Fibroblast of villous mesenchyme (primary cell): ENCODE data around the gene P3H3. TPM values are rescaled to one million over a fixed set of nuclear protein-coding genes. Genes with fewer than 3 reads are reported as not detected.
"Not testable (repeated sequence)": the region's sequence is repeated elsewhere in the genome, so short reads cannot be mapped to it uniquely, and the experiment has no call there.

Experiments used
- DNase-seq: peaks from one replicate; pipeline ENCODE4 v3.0.0-alpha.2; 2010; ENCODE audit warnings: low read depth
- H3K4me3 ChIP-seq: 2 replicates; pipeline ENCODE4 v1.5.1; 2011; ENCODE audit warnings: low read depth, mild to moderate bottlenecking, low read length
- total RNA-seq: library from RNA; depleted of rRNA; stranded (reverse); fragments of >200 nt; gene quantifications from 2 replicates; pipeline ENCODE4 v1.2.3, GENCODE V29; 2012
- TF ChIP-seq, protein P1 (sequence below): IDR thresholded peaks from 2 replicates; pipeline ENCODE4 v1.5.1; 2012; ENCODE audit warnings: low read depth, mild to moderate bottlenecking, low read length; ENCODE audit not compliant: insufficient read depth

Gene P3H3
- total RNA-seq, 1 donor, result 91.1 TPM

DNA sequence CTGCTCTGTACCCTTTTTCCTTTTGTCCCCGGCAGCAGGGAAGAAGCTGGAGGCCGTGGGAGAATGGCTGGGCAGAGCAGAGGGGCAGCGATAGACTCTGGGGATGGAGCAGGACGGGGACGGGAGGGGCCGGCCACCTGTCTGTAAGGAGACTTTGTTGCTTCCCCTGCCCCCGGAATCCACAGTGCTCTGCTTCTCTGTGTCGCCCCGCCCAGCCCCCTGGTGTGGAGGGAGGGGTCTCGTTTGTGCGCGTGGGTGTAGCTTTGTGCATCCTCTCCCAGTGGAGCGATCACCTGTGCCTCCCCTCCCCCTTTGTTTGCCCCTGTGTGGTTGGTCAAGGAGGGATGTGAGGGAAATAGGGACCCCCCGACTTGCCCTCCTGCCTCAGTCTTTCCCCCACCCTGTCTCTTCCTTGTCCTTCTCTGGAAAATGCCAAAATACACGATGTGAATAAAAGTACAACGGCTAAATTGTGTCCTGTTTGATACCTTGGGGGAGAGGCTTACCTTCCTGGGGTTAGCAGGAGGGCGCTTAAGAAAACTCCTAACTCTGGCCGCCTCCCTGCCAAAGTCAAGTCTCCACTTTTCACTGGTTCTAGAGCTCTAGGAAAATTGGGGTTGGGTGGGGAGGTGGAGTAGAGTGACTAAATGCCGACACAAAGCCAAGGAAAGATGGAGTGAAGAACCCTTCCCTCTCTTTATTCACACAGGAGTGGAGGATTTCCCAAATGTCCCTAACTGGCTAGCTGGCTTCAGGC is 38.1 kb downstream of the P3H3 start:
- DNase-seq, result no peak
- H3K4me3 ChIP-seq, result peak overlapping the region; percentile 88
- TF ChIP-seq, protein P1, sequence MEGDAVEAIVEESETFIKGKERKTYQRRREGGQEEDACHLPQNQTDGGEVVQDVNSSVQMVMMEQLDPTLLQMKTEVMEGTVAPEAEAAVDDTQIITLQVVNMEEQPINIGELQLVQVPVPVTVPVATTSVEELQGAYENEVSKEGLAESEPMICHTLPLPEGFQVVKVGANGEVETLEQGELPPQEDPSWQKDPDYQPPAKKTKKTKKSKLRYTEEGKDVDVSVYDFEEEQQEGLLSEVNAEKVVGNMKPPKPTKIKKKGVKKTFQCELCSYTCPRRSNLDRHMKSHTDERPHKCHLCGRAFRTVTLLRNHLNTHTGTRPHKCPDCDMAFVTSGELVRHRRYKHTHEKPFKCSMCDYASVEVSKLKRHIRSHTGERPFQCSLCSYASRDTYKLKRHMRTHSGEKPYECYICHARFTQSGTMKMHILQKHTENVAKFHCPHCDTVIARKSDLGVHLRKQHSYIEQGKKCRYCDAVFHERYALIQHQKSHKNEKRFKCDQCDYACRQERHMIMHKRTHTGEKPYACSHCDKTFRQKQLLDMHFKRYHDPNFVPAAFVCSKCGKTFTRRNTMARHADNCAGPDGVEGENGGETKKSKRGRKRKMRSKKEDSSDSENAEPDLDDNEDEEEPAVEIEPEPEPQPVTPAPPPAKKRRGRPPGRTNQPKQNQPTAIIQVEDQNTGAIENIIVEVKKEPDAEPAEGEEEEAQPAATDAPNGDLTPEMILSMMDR, result no peak

DNA sequence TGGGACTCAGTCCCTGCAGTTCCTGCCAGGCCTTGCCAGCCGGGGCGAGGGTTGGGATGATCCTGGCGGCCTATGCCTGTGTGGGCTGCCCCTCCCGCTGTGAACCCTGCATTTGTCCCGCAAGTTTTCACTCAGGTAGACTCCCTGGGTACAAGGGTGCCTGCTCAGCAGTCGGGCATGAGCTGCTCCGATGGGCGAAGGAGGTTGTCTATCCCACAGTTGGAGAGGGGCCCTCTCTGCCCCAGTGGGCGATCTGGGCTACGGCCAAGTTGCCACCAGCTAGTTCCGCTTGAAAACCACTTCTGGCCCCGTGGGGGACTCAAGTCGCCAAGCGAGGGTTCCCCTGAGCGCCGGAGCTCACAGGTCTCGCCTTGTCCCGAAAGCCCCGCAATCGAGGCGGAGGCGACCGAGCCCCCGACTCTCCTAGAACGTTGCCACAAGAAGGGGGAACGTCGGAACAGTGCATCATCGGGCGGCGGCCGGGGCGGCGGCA is 38.8 kb downstream of the P3H3 start:
- H3K4me3 ChIP-seq, result peak overlapping the region; percentile 88
- no peak for DNase-seq
- TF ChIP-seq, protein P1, result no peak

DNA sequence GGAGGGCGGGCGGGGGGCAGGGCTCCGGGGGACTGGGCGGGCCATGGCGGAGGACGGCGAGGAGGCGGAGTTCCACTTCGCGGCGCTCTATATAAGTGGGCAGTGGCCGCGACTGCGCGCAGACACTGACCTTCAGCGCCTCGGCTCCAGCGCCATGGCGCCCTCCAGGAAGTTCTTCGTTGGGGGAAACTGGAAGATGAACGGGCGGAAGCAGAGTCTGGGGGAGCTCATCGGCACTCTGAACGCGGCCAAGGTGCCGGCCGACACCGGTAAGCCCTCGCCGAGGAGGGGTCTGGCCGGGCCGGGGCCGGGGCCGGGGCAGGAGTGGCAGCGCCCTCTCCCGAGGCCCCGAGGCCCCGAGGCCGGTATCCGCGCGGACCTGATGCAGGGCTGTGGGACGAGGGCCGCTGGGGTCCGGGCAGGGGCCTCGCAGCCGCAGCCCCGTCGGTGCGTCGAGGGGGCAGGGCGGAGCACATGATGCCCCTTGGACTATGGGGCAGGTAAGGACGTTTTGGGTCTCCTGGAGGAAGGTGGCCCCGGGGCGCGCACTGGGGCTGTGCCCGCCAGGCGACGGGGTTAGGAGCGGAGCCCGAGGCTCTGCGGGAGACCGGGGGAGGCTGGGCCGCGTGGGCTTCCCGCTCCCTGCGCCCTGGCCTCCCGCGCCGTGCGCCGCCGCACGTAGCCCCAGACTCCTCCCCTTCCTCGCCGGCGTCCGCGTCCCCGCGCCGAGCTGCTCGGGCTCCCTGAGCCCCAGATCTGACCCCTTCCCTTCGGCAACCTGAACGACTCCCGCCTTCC is 39.4 kb downstream of the P3H3 start, which contains the start of gene TPI1:
TSS of gene TPI1 (plus strand) at position 119 of the 798 bp plus-strand sequence. CDS start at position 155, 36 bp downstream.
- H3K4me3 ChIP-seq, result peak within 1 kb of the TSS; percentile 88
- TF ChIP-seq, protein P1, result no peak
- DNase-seq, result peak; percentile 81

DNA sequence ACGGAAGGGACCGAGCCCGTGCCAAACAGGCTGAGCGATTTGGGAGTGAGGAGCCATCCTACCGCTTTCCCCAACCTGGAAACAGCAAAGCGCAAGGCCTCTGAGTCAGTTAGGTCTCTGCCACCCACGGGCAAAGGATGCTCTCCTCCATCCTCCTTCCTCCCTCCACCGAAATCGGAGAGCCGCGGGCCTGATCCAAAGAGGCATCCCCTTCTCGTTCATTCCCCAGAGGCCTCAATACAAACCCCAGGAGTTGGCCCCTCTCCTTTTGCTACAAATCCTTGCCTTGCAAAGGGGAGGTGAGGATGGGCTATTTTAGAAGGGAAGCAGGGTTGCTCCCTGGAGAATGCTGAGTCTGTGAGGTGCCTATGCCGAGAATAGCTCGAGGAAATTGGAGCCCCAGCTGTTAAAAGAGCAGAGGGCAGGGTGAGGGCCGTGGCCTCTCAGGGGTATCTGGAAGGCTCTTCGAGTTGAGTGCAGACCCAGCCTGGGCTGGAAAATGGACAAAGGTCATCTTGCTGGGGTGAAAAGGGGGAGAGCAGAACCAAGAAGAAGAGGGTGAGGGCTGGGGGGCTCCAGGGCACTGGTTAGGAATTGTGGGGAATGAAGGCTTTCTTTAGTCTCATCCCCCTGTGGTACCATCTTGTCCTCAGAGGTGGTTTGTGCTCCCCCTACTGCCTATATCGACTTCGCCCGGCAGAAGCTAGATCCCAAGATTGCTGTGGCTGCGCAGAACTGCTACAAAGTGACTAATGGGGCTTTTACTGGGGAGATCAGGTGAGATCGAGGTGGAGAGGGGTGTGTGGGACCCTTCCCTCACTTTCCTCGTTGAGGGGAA is 40.2 kb downstream of the P3H3 start:
- DNase-seq, result no peak
- peak overlapping the region; percentile 88 for H3K4me3 ChIP-seq

DNA sequence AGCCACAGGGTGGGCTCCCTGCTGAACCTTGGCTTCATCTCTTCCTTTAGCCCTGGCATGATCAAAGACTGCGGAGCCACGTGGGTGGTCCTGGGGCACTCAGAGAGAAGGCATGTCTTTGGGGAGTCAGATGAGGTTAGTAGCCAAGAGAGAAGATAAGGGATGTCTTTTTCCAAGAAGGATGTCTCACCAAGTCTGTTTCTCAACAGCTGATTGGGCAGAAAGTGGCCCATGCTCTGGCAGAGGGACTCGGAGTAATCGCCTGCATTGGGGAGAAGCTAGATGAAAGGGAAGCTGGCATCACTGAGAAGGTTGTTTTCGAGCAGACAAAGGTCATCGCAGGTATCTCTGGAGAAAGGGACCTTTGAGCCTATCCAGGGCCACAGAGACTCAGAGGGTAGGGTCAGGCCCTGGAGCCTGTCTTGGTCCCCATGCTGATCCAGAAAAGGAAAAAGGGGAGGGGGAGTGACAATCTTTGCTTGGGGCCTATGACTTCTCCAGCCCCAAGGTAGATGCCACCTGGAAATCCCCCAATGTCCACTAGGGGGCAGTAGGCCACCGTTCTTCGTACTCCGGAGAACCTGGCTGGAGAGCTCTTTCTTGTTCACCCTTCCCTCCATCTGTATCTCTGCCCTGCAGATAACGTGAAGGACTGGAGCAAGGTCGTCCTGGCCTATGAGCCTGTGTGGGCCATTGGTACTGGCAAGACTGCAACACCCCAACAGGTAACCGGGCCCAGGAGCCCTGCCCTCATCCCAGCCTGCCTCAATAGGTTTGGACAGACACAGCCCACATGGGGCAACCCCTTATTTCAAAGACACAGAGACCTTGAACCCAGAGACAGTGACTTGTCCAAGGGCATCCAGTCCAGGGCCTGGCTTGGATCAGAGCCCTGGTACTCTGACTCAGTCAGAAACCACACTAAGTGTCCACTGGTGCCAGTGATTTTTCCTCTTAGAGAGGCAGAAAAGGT is 41.1 kb downstream of the P3H3 start:
- TF ChIP-seq, protein P1, result peak; percentile 87
- H3K4me3 ChIP-seq, result peak overlapping the region; percentile 88
- peak; percentile 76 for DNase-seq

More for the DNA sequence above, 40.2 kb downstream of the P3H3 start:
- TF ChIP-seq, protein P1, result peak; percentile 28

DNA sequence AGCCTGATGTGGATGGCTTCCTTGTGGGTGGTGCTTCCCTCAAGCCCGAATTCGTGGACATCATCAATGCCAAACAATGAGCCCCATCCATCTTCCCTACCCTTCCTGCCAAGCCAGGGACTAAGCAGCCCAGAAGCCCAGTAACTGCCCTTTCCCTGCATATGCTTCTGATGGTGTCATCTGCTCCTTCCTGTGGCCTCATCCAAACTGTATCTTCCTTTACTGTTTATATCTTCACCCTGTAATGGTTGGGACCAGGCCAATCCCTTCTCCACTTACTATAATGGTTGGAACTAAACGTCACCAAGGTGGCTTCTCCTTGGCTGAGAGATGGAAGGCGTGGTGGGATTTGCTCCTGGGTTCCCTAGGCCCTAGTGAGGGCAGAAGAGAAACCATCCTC is 42.1 kb downstream of the P3H3 start:
- not testable (repeated sequence) for DNase-seq, H3K4me3 ChIP-seq
